ENCODE data around the gene EMP1.

EMP1 gene

GRCh38 chr12:13197526-13198143 lies 1.1 kb downstream of the EMP1 start:
- no peak for DNase-seq (ENCODE audit: low spot score)

DNA sequence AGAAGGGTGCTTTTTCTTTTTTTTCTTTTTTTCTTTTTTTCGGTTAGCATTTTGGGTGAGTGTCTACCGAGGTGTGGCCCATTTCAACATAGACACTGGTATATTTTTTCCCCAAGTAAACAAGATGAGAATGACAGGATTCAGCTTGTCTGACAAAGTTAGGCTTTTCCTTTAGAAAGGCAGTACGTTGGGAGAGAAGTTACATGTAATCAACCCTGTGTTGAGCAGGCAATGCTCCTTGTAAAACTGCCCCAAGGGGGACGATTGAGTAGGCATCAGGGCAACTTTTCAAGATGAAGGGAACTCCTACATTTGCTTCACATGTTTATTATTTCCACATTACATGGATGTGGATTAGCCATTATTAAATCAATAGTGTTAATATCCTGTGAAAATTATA lies 1.7 kb downstream of the EMP1 start:
- DNase-seq (ENCODE audit: low spot score) = no peak

DNA sequence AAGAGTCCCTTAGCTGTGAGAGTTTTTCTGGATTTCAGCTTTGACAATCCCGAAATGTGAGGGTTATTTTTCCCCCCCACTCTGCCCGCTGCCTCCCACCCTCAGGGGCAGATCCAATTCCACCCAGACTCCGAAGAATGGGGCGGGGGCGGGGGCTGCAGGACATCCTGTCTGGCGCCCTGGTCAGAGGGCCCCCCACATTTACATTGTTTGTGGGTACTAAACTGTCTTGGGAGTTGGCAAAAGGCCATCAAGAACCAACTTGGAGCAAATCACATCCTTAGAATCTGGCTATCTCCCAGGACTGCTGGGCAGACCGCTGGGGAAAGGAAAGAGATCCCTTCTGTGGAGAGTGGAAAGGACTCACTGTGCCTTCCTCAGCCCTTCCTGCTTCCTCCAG lies 2.4 kb downstream of the EMP1 start:
- no peak for DNase-seq (ENCODE audit: low spot score)

DNA sequence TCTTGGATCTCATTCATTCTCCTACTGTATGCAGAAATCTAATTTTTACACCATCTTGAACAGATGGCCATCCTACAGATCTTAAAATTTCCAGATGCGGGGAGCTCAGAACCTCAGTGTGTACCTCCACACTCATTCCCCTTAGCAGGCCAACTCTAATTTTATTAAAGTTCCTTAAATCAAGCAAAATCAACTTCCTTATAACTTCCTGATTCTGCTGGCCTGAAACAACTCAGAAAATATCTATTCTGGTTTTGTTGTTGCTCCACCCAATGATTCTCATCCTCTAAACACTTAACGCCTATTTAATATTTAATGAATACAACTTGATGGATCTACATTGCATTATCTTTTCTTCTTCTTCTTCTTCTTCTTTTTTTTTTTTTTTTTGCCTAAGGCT lies 3.1 kb downstream of the EMP1 start:
- no peak for DNase-seq (ENCODE audit: low spot score)

- DNase-seq (ENCODE audit: low spot score) = no peak
Observed at GRCh38 chr12:13200841-13201240, 4.3 kb downstream of the EMP1 start.

DNA sequence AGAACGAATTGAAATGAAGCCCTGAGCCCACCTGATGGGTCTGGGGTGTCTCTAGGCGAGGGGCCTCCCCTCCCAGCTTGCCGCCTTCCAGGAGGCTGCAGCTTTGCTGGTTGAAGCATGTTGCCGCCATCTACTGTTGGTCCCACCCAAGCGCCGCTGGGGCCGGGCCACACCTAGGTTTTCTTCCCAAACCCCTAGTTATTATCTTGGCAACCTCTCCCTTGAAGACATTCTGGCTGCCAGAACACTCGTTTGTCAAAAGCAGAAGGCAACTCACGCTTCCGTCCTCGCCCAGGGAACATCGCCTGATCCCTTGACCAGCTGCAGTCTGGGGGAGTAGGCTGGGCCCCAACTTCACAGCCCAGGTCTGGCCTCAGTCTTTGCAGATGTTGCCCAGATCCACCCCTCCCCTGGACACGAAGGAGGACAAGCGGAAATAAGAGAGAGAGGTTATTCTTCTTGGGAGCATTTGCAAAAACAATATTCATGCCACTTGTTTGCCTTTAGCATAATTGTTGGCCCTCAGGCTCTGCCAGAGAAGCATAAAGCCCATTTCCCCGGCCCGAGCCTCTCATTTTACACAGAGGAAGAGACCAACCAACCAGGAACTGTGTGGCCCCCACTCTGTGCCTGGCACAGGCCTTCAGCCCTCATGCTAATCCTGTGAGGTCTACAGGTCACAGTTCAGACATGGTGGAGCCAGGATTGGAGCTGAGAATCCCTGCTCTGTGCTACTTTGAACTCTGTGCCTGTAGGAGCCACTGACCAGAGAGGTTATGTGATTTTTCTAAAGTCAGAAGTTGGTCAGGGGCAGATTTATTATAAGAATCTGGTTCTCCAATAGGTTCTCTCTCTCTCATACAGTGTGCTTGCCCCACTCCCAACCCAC lies 6.8 kb downstream of the EMP1 start:
- DNase-seq (ENCODE audit: low spot score) = no peak

GRCh38 chr12:13204428-13204827 lies 7.9 kb downstream of the EMP1 start:
- DNase-seq (ENCODE audit: low spot score) = no peak

- DNase-seq (ENCODE audit: low spot score) = no peak
Observed at GRCh38 chr12:13205809-13206559, 9.5 kb downstream of the EMP1 start.

GRCh38 chr12:13206560-13206897 lies 10.0 kb downstream of the EMP1 start:
- no peak for DNase-seq (ENCODE audit: low spot score)

- peak; percentile 7 for DNase-seq (ENCODE audit: low spot score)
Observed at GRCh38 chr12:13208533-13209435, 12.3 kb downstream of the EMP1 start.

- no peak for DNase-seq (ENCODE audit: low spot score)
Observed at GRCh38 chr12:13209436-13210235, 13.1 kb downstream of the EMP1 start.

DNA sequence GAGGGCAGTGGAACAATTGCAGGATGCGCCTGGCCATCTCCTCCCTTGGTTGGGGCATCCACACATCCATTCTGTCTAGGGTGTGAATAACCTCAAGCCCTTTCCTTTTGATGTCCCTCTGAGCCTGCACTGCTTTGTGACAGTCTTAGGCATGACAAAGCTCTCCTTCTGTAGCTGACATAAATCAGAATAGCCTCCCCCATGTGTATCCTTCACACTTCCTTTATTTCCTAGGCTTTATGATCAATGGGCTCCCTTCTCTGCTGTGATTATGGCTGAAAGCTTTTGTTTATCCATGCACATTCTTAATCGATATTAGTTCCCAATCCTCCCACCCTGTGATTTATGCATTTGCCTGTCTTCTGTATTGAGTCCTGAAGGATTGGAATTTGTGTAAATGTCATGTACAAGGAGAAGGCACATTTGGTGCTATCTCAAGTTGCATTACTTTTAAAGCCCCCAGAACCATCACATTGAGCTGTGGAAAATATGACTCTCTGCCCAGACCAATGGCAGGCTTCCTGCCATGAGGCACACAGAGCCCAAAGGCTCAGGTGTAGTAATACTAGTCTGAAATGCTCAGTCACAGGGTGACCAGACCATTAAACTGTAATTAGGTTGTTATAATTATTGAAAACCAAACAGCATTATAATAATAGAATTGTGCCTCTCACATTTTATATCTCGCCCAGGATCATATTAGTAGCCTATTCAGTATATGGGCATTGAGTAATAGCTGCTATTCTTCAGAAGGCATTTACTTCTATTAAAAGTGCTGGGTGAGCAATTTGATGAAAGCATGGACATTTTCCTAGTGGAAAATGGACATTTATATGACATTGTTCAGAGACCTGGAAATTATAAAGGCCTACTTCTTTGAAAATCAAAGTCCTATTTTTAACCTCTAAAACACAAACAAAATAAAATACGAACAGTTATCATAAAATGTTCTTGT lies 14.0 kb downstream of the EMP1 start:
- DNase-seq (ENCODE audit: low spot score) = no peak

DNA sequence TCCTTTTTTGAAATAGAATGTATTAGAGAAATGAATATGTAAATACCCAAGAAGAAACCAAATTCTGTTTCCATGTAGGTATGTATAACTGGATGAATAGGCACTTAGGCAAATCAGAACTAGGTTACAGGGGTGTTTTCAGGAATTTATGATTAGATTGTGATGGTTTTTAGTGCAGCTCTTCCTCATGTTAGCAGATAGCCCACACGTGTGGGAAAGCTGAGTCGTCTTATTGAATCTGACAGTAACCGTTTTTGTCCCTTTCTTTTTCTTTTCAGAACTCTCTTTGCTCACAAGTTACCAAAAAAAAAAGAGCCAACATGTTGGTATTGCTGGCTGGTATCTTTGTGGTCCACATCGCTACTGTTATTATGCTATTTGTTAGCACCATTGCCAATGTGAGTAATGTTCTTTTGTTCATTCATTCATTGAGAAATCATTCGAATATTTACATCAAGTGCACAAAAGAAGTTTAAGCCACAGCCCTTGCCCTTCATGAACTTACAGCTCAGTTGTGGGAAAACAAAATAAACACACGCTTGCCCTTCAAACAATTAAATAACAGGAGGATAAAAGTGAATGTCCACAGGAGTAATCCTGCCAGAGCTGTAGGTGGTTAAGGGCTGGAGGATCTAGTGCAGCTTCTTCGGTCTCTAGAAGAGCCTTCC lies 14.8 kb downstream of the EMP1 start:
- no peak for DNase-seq (ENCODE audit: low spot score)

DNA sequence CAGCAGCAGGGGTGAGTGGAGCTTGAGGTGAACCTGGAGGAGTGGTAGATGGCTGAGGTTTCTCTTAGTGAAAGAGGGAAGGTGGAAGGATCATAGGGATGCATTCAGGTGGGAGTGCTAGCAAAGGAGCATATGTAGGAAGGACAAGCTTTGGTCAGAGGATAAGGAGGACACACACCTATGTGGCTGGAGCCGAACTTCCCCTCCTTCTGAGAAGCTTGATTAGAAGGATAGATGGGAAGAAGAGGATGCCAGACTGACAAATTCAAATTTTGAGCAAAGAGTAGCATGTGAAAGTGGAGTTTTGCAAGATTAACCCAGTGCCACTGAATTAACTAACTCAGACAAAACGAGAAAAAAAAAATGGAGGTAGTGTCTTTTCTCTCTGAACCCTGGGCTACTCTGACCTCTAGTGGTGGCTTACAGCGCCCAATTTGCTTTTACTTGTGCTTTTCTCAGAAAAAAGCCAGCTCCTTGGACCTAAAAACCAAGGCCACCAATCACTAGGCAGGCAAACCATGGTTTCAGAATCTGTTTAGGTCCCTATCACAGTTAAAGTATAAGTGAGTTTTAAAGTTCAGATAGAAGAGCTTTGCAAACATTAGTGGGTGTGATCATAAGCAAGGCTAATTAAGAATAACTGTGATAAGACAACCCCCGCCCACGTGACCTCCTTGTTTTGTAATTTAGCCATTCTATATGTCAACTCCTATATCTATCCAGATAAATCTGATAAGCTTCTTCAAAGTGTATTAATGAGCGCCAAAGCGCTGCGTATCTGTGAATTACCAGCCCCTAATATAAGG lies 15.5 kb downstream of the EMP1 start:
- peak; percentile 65 for DNase-seq (ENCODE audit: low spot score)

GRCh38 chr12:13215056-13215455 lies 18.5 kb downstream of the EMP1 start:
- no peak for DNase-seq (ENCODE audit: low spot score)

GRCh38 chr12:13218641-13219040 lies 22.1 kb downstream of the EMP1 start:
- DNase-seq (ENCODE audit: low spot score) = no peak

GRCh38 chr12:13219320-13219719 lies 22.8 kb downstream of the EMP1 start:
- DNase-seq (ENCODE audit: low spot score) = no peak

DNA sequence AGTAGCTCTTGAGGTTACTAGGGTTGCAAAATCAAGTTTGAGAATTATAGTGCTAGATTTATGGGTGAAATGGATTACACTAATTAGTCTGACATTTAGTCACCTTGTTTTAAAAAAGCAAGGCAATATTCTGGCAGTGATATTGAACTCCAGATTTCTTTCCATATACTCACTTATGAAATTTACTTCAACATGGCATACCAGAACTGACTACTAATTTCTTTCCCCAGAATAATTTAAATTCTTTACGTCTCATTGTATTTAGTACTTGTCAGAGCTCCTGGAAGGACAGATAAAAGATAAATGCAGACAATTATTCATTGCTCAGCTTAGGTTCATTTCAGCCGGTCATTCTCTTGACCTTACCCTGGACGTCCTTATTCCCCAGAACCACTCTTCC lies 24.3 kb downstream of the EMP1 start:
- DNase-seq (ENCODE audit: low spot score) = no peak

DNA sequence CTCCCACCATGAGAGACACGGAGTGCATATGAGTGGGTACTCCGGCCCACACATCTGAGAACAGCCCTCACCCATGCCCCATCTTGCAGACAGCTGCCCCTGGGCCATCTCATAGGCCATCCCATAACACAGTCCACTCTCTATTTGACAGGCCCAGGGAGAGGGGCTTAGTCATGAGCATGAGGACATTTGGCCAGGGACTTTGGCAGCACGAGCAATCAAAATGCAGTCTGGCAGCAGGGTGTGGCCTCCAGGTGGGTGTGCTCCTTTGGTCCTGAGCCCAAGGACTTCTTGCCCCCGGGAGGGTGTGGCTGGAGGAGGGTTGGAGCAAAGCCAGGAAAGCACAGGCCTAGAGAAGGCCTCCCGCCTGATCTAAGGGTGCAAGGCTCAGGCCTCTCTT lies 25.6 kb downstream of the EMP1 start:
- peak; percentile 26 for DNase-seq (ENCODE audit: low spot score)
